OCI-LY3 (cell line): ENCODE measurements around the gene LYPD3.

ENCODE experiments used
- H2AFZ ChIP-seq: fragments of 200-600, 300-600 bp; shearing (Covaris generic); 2 replicates; pipeline ENCODE4 v1.6.0; 2014; ENCODE audit warnings: antibody characterized with exemption, low read depth, low read length
- H3K27ac ChIP-seq: fragments of 200-600, 300-600 bp; sonication (generic); 2 replicates; pipeline ENCODE4 v1.5.1; 2014; ENCODE audit warnings: mild to moderate bottlenecking, low read length, moderate library complexity, mixed read lengths
- H3K27me3 ChIP-seq: fragments of 200-600, 300-600 bp; sonication (generic); 2 replicates; pipeline ENCODE4 v1.6.1; 2014; ENCODE audit warnings: low read depth, low read length, mixed read lengths
- H3K36me3 ChIP-seq: fragments of 200-600, 300-600 bp; sonication (generic); replicated peaks from 2 replicates; pipeline ENCODE3; 2014; ENCODE audit warnings: low read depth, low read length, mixed read lengths
- H3K4me1 ChIP-seq: fragments of 300-600, 200-600 bp; sonication (generic); 2 replicates; pipeline ENCODE4 v1.6.1; 2014; ENCODE audit warnings: low read length, mixed read lengths
- H3K4me2 ChIP-seq: fragments of 200-600, 300-600 bp; sonication (generic); 2 replicates; pipeline ENCODE4 v1.6.1; 2014; ENCODE audit warnings: low read length, mixed read lengths
- H3K4me3 ChIP-seq: fragments of 300-600, 200-600 bp; sonication (generic); 2 replicates; pipeline ENCODE4 v1.5.1; 2014; ENCODE audit warnings: antibody characterized with exemption, mild to moderate bottlenecking, low read length, moderate library complexity
- H3K79me2 ChIP-seq: fragments of 300-600, 200-600 bp; shearing (Covaris generic); 2 replicates; pipeline ENCODE4 v1.6.1; 2014; ENCODE audit warnings: mild to moderate bottlenecking, low read length, mixed read lengths
- H3K9ac ChIP-seq: fragments of 300-600, 200-600 bp; shearing (Covaris generic); 2 replicates; pipeline ENCODE4 v1.6.0; 2014; ENCODE audit warnings: mild to moderate bottlenecking, low read length, moderate library complexity
- H3K9me3 ChIP-seq: fragments of 200-600, 300-600 bp; shearing (Covaris generic); 2 replicates; pipeline ENCODE4 v1.6.1; 2014; ENCODE audit warnings: low read length, mixed read lengths; ENCODE audit not compliant: insufficient read depth
- H4K20me1 ChIP-seq: fragments of 200-600, 300-600 bp; sonication (generic); 2 replicates; pipeline ENCODE4 v1.6.1; 2016; ENCODE audit warnings: low read length, mixed read lengths; ENCODE audit not compliant: insufficient read depth
- EZH2phosphoT487 ChIP-seq: fragments of 200-600 bp; shearing (Covaris generic); IDR thresholded peaks from 2 replicates; pipeline ENCODE4 v1.6.1; 2018; ENCODE audit warnings: antibody characterized with exemption, mixed run types, low read depth
- TF ChIP-seq, protein P1 (sequence below): fragments of 200-600, 300-600 bp; sonication (generic); IDR thresholded peaks from 2 replicates; pipeline ENCODE4 v1.5.1; 2014; ENCODE audit warnings: antibody characterized with exemption, low read length, low read depth

The LYPD3 gene

DNA sequence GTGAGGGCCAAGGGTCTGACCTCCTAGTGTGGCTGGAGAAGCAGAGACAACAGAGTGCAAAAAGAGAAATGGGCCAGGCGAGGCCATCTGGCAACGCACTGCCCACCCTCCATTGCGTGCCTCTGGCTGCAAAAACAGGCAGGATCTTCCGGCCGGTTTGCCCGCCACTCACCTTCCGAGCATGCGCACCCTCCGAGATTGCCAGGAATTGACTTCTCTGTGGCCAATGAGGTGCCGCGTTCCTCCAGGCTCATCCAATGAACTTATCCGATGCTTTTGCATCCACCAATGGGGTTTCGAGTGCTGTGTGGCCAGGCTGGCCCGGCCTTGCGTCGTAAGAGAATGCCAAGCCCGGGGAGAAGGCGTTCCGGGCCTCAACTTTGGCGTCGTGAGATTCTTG is 50.9 kb downstream of the LYPD3 start, which contains the start of gene TEX101:
Gene TEX101, plus strand, starts transcription at position 337 of the 400 bp plus-strand sequence. CDS start 1,030 bp downstream, outside the sequence.
- H3K9me3 ChIP-seq: no peaks in the 10 kb centered on the region
- H3K4me3 ChIP-seq: no peak within 1 kb of the TSS
- H3K9ac ChIP-seq: no peak within 1 kb of the TSS
- H3K27me3 ChIP-seq: no peaks in the 10 kb centered on the region
- no peaks in the 10 kb centered on the region for H3K4me1 ChIP-seq
- H4K20me1 ChIP-seq: no peaks in the 10 kb centered on the region
- no peak within 1 kb of the TSS for H3K4me2 ChIP-seq
- no peak within 1 kb of the TSS for H2AFZ ChIP-seq
- TF ChIP-seq EZH2phosphoT487: no peak
- TF ChIP-seq, protein P1, sequence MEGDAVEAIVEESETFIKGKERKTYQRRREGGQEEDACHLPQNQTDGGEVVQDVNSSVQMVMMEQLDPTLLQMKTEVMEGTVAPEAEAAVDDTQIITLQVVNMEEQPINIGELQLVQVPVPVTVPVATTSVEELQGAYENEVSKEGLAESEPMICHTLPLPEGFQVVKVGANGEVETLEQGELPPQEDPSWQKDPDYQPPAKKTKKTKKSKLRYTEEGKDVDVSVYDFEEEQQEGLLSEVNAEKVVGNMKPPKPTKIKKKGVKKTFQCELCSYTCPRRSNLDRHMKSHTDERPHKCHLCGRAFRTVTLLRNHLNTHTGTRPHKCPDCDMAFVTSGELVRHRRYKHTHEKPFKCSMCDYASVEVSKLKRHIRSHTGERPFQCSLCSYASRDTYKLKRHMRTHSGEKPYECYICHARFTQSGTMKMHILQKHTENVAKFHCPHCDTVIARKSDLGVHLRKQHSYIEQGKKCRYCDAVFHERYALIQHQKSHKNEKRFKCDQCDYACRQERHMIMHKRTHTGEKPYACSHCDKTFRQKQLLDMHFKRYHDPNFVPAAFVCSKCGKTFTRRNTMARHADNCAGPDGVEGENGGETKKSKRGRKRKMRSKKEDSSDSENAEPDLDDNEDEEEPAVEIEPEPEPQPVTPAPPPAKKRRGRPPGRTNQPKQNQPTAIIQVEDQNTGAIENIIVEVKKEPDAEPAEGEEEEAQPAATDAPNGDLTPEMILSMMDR: no peak
- H3K79me2 ChIP-seq: no peaks in the 10 kb centered on the region
- H3K36me3 ChIP-seq: no peaks in the 10 kb centered on the region
- no peak within 1 kb of the TSS for H3K27ac ChIP-seq

DNA sequence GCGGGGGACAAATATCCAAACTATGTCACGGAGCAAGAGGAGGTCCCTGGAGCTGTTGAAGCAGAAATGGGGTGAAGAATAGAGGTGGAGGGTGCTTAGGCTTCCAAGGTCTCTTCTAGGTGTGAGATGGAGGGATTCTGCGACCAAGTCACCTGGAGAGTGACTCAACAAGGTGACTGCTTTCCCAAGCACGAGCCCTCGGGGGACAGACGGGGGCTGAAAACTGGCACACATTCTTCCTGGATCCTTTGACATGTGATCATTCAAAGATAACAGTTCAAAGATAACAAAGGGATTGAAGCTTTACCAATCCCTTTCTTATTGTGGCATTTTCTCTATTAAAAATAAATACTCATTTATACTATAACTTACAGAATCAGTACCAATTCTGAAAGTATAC is 53.0 kb downstream of the LYPD3 start:
- TF ChIP-seq, protein P1: no peak
- TF ChIP-seq EZH2phosphoT487: no peak
- Histone ChIP-seq H3K4me2 (no peak overlapping the region), H4K20me1 (no peaks in the 10 kb centered on the region)

More for the DNA sequence above, 53.0 kb downstream of the LYPD3 start:
- no peaks in the 10 kb centered on the region for H3K27me3 ChIP-seq
- no peaks in the 10 kb centered on the region for H3K36me3 ChIP-seq
- H3K4me1 ChIP-seq: no peaks in the 10 kb centered on the region
- H3K4me3 ChIP-seq: no peak overlapping the region
- H3K79me2 ChIP-seq: no peaks in the 10 kb centered on the region
- H2AFZ ChIP-seq: no peak overlapping the region
- H3K27ac ChIP-seq: no peak overlapping the region
- H3K9ac ChIP-seq: no peak overlapping the region
- no peaks in the 10 kb centered on the region for H3K9me3 ChIP-seq
